ENCODE results near the gene SIDT1.
A peak's percentile ranks its signal among the peaks of the same experiment; 100 is the strongest.

The SIDT1 gene

DNA sequence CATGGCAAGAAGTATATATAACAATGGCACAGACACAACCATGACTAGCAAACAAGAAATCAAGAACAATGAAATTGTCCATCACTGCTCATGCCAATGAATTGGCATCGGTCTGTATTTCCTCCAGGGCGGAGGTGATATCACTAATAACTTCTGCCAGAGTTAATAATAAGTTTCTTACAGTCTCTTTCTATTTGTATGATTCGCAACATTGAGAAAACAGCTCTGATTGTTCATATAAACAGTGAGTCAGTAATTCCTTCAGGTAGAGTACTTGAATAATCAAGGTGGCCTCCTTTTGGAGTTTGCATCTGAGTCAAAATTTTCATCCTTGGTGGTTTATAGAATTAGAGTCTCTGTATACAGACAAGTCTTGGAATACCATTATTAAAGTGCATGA is 9.1 kb upstream of the SIDT1 start:
- DNase-seq (ENCODE audit: low read depth) = no peak
- no peak for TF ChIP-seq CTCF (IDR thresholded peaks at IDR 0.05; ENCODE audit: insufficient read depth, low read depth, low read length, missing control alignments)

DNA sequence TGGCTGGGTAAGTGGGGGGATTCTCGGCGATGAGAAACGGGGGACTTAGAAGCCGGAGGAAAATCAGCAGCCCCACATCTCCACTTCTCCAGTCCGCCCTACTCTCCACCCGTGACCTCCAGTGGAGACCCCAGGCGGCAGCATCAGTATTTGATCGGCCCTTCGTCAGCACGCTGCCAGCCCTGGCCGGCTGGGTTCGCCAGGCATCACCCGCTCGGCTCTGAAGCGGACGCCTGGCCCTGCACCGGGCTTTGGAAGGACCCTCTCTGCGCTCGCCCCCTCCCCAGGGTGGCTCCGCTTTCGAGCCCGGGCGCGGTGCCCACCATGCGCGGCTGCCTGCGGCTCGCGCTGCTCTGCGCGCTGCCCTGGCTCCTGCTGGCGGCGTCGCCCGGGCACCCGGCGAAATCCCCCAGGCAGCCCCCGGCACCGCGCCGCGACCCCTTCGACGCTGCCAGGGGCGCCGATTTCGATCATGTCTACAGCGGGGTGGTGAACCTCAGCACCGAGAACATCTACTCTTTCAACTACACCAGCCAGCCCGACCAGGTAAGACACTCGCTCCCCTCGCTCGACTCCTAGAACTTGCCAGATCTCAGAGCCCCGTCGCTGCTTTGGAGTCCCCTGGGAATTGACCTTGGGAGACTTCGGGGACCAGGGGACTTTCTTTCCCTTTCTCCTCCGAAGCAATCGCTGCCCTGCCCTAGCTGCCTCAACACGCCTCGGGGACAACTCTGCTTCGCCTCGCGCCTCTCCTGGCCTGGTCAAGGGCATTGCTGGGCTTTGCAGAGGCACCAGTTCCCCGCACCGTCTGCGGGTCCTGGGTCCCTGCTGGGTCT is 561 bp downstream of the SIDT1 start:
- peak; percentile 69 for DNase-seq (ENCODE audit: low read depth)
- H3K4me3 ChIP-seq (ENCODE audit: low read depth, low read length) = peak overlapping the region; percentile 82
- TF ChIP-seq CTCF (IDR thresholded peaks at IDR 0.05; ENCODE audit: insufficient read depth, low read depth, low read length, missing control alignments) = no peak

More for the DNA sequence above, 9.1 kb upstream of the SIDT1 start:
- H3K4me3 ChIP-seq (ENCODE audit: low read depth, low read length) = no peak overlapping the region

DNA sequence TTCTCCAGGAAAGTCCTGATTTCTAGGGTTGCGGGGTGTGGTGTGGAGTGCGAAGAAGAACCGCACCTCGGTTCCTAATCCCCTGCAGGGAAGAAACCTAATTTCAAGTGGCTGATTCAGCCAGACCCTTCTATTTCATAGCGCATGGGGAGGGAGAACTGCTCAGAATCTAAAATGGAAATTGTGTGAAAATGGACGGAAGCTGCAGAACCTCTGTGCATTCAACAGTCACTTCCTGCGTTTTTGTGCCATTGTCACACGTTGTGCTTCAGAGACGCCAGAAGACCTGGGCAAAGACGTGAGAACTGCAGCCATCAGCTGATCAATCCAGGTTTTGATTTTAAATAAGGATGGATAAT is 1.2 kb downstream of the SIDT1 start:
- TF ChIP-seq CTCF (IDR thresholded peaks at IDR 0.05; ENCODE audit: insufficient read depth, low read depth, low read length, missing control alignments) = no peak
- DNase-seq (ENCODE audit: low read depth) = peak; percentile 82
- peak overlapping the region; percentile 82 for H3K4me3 ChIP-seq (ENCODE audit: low read depth, low read length)

GRCh38 chr3:113534365-113534764 is 2.0 kb downstream of the SIDT1 start:
- TF ChIP-seq CTCF (IDR thresholded peaks at IDR 0.05; ENCODE audit: insufficient read depth, low read depth, low read length, missing control alignments) = no peak
- peak; percentile 45 for DNase-seq (ENCODE audit: low read depth)
- peak overlapping the region; percentile 82 for H3K4me3 ChIP-seq (ENCODE audit: low read depth, low read length)

DNA sequence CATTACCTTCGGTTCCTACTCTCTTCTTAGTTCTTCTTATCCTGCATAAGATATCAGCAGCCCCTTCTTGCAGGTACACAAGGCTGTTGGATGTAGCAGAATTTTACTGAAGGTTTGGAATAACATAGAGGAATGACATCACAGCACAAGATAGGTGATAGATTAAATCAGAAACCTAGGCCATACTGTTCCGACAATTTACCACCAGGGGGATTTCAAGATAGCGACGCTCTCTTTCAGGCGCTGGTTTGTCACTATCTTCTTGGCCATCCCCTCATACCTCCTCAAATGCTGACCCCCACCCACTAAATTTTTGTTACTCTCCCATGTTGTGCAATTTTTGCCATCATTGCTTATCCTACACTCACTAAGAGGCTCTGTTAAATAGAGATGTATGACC is 3.5 kb downstream of the SIDT1 start:
- DNase-seq (ENCODE audit: low read depth) = peak; percentile 25
- peak overlapping the region; percentile 82 for H3K4me3 ChIP-seq (ENCODE audit: low read depth, low read length)
- no peak for TF ChIP-seq CTCF (IDR thresholded peaks at IDR 0.05; ENCODE audit: insufficient read depth, low read depth, low read length, missing control alignments)

GRCh38 chr3:113536627-113537101 is 4.3 kb downstream of the SIDT1 start:
- no peak for DNase-seq (ENCODE audit: low read depth)
- TF ChIP-seq CTCF (IDR thresholded peaks at IDR 0.05; ENCODE audit: insufficient read depth, low read depth, low read length, missing control alignments) = no peak
- no peak overlapping the region for H3K4me3 ChIP-seq (ENCODE audit: low read depth, low read length)

DNA sequence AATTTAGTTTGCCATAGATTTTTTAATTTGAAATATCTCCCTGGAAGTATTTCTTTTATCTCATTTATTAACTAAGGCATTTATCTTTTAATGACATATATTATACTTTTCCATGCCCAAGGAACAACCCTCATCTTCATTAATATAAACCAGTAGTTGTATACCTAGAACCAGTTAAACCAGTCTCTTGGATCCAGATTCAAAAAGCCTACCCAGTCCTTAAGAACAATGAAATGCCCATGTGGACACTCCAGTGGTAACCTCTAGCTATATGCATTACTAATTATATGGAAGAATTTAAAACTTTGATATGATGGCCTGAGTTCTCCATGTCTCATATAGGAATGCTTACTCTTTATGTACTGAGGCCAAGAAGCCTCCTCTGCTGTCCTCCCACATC is 4.8 kb downstream of the SIDT1 start:
- no peak for TF ChIP-seq CTCF (IDR thresholded peaks at IDR 0.05; ENCODE audit: insufficient read depth, low read depth, low read length, missing control alignments)

More for the DNA sequence above, 4.8 kb downstream of the SIDT1 start:
- no peak for DNase-seq (ENCODE audit: low read depth)
- H3K4me3 ChIP-seq (ENCODE audit: low read depth, low read length) = no peak overlapping the region

All from GM12865 (cell line).